ENCODE measurements around the gene RUNX3. TPM values are rescaled to one million over a fixed set of nuclear protein-coding genes. Genes with fewer than 3 reads are reported as not detected.

Gene RUNX3
- polyA plus RNA-seq, 1 of the 3 experiments (the other 2 are of a cell fraction): not detected

DNA sequence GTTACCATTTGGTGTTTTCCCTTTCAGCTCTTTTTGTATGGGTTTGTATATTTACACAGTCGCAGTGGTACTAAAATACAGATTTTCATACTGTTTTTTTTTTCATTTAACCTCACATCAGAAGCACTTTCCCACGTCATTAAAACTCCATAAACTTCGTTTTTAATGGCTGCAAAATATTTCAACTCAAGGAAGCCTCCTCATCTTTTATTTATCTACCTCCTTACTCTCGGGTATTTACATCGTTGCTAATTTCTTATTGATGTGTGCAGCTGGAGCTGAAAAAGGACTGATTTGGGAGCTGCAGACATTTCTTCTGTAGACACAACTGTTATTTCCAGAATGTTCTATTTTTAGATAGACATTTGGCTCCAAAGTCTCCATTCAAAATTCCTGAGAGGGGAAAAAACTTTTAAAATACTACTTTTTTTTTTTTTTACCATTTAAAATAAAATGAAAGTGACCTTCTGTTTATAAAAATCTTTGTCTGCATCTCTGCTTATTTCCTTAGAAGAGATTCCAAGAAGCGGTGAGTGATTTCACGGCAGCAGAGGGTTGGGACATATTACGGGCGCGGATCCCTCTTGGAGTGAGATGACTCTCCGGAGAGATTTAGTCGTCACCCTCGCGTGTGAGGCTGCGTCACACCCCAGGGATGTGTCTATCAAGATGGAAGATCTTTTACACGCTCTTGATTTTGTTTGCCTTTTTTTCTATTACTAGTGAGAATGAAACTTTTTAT is 10.1 kb downstream of the RUNX3 start:
- Histone ChIP-seq H3K4me3 (ENCODE audit: low read depth in 2 of 2, low read length in 1 of 2) (no peak overlapping the region), H3K79me2 (ENCODE audit: insufficient read depth) (no peaks in the 10 kb centered on the region), H3K4me1 (ENCODE audit: control insufficient read depth in 1 of 2, insufficient read depth in 2 of 2, low read depth in 1 of 2, low read length in 1 of 2) (no peaks in the 10 kb centered on the region; a peak in 1 of 4 replicates), H3K36me3 (replicated peaks in 1 of 2; ENCODE audit: control insufficient read depth in 1 of 2, insufficient read depth in 2 of 2, low read length in 1 of 2) (no peaks in the 10 kb centered on the region), H3K27me3 (ENCODE audit: insufficient read depth) (peaks cover 17% of the 10 kb centered on the region), H3K4me2 (no peak overlapping the region), H2AFZ (ENCODE audit: low read depth) (no peak overlapping the region), H3K9me3 (no peaks in the 10 kb centered on the region), H4K20me1 (ENCODE audit: insufficient read depth) (no peaks in the 10 kb centered on the region), H3F3A (replicated peaks; ENCODE audit: insufficient read depth) (peaks cover 4% of the 10 kb centered on the region), H3K9ac (no peak overlapping the region), H3K27ac (ENCODE audit: low read depth in 2 of 2, low read length in 1 of 2) (no peak overlapping the region), H3K9me2 (no peaks in the 10 kb centered on the region)
- TF ChIP-seq TCF12 (IDR thresholded peaks at IDR 0.05): no peak
- WGBS (ENCODE audit: low lambda C conversion rate): 83% methylated on average over 16 of the region's 16 CpGs
- ChIA-PET POLR2A (no interaction called here), CTCF (interaction anchor here (1.1 to 1.2 kb wide), 3 partner anchors 11 to 21 kb away, joined by 3 to 5 read pairs (median 4); no protein-coding TSS in a partner anchor)
- no peak for DNase-seq

DNA sequence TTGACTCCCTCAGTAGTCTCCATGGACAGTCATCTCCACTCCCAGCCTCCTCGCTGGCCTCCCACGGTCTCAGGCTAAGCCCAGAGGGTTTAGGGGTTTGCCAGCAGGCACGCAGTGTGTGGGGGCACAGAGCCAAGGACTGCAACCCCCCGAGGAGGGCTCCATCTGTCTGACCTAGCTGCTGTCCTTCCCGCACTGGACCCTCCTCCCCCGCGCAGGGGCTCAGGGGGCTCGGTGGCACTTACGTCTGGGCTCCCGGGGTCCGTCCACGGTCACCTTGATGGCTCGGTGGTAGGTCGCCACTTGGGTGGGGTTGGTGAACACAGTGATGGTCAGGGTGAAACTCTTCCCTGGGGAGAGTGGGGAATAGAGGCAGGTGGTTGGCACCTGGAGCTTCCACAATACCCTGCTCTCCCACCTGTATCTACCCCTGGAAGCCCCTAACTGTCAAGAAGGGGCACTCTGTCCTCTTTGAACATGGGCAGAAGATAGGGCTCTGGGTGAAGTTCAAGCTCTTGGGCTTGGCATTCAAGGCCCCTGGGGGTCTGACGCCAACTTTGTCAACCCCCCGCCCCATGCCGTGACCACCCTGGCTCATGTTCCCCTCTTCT is 11.0 kb downstream of the RUNX3 start:
- Histone ChIP-seq H3K4me2 (no peak overlapping the region), H3K27ac (ENCODE audit: low read depth in 2 of 2, low read length in 1 of 2) (no peak overlapping the region), H3K4me3 (ENCODE audit: low read depth in 2 of 2, low read length in 1 of 2) (no peak overlapping the region), H3K27me3 (ENCODE audit: insufficient read depth) (peaks cover 9% of the 10 kb centered on the region), H2AFZ (ENCODE audit: low read depth) (no peak overlapping the region), H4K20me1 (ENCODE audit: insufficient read depth) (no peaks in the 10 kb centered on the region), H3K4me1 (ENCODE audit: control insufficient read depth in 1 of 2, insufficient read depth in 2 of 2, low read depth in 1 of 2, low read length in 1 of 2) (peaks cover 0 to 7% of the 10 kb centered on the region in 2 experiments; a peak in 1 of 4 replicates), H3K36me3 (replicated peaks in 1 of 2; ENCODE audit: control insufficient read depth in 1 of 2, insufficient read depth in 2 of 2, low read length in 1 of 2) (no peaks in the 10 kb centered on the region), H3K9me2 (no peaks in the 10 kb centered on the region), H3K9ac (no peak overlapping the region), H3F3A (replicated peaks; ENCODE audit: insufficient read depth) (peaks cover 4% of the 10 kb centered on the region), H3K79me2 (ENCODE audit: insufficient read depth) (no peaks in the 10 kb centered on the region), H3K9me3 (no peaks in the 10 kb centered on the region)
- ChIA-PET CTCF (interaction anchor here (0.6 to 1.2 kb wide), 4 partner anchors 12 to 1176 kb away, joined by 3 to 5 read pairs (median 4); partner anchors contain the start of gene ELOA), POLR2A (no interaction called here)
- no peak for DNase-seq
- 87% methylated on average over 17 of the region's 17 CpGs for WGBS (ENCODE audit: low lambda C conversion rate)
- TF ChIP-seq TAF1 (IDR thresholded peaks at IDR 0.05; ENCODE audit: borderline replicate concordance, low read depth, low read length) (no peak), FOSL2 (IDR thresholded peaks at IDR 0.05; ENCODE audit: borderline replicate concordance, low read depth) (no peak), CHD2 (IDR thresholded peaks at IDR 0.05; ENCODE audit: low read length, partially characterized antibody) (no peak), RCOR1 (IDR thresholded peaks at IDR 0.05; ENCODE audit: low read length) (no peak), FOXJ3 (CRISPR knock-in tag; IDR thresholded peaks at IDR 0.05) (no peak), SMC3 (IDR thresholded peaks at IDR 0.05; ENCODE audit: low read depth, low read length) (no peak), MEF2A (IDR thresholded peaks at IDR 0.05; ENCODE audit: borderline replicate concordance, low read depth) (no peak), TEAD4 (IDR thresholded peaks at IDR 0.05; ENCODE audit: borderline replicate concordance, insufficient read depth) (no peak), GATA2 (CRISPR knock-in tag; IDR thresholded peaks at IDR 0.05) (no peak)
- TF ChIP-seq, protein P1, sequence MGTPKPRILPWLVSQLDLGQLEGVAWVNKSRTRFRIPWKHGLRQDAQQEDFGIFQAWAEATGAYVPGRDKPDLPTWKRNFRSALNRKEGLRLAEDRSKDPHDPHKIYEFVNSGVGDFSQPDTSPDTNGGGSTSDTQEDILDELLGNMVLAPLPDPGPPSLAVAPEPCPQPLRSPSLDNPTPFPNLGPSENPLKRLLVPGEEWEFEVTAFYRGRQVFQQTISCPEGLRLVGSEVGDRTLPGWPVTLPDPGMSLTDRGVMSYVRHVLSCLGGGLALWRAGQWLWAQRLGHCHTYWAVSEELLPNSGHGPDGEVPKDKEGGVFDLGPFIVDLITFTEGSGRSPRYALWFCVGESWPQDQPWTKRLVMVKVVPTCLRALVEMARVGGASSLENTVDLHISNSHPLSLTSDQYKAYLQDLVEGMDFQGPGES (IDR thresholded peaks at IDR 0.05; ENCODE audit: low read depth, low read length): no peak
- TF ChIP-seq, protein P2, sequence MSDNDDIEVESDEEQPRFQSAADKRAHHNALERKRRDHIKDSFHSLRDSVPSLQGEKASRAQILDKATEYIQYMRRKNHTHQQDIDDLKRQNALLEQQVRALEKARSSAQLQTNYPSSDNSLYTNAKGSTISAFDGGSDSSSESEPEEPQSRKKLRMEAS (IDR thresholded peaks at IDR 0.05; ENCODE audit: low read depth): no peak
- TF ChIP-seq, protein P3, sequence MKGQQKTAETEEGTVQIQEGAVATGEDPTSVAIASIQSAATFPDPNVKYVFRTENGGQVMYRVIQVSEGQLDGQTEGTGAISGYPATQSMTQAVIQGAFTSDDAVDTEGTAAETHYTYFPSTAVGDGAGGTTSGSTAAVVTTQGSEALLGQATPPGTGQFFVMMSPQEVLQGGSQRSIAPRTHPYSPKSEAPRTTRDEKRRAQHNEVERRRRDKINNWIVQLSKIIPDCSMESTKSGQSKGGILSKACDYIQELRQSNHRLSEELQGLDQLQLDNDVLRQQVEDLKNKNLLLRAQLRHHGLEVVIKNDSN (IDR thresholded peaks at IDR 0.05; ENCODE audit: borderline replicate concordance, low read depth): no peak
- TF ChIP-seq, protein P4, sequence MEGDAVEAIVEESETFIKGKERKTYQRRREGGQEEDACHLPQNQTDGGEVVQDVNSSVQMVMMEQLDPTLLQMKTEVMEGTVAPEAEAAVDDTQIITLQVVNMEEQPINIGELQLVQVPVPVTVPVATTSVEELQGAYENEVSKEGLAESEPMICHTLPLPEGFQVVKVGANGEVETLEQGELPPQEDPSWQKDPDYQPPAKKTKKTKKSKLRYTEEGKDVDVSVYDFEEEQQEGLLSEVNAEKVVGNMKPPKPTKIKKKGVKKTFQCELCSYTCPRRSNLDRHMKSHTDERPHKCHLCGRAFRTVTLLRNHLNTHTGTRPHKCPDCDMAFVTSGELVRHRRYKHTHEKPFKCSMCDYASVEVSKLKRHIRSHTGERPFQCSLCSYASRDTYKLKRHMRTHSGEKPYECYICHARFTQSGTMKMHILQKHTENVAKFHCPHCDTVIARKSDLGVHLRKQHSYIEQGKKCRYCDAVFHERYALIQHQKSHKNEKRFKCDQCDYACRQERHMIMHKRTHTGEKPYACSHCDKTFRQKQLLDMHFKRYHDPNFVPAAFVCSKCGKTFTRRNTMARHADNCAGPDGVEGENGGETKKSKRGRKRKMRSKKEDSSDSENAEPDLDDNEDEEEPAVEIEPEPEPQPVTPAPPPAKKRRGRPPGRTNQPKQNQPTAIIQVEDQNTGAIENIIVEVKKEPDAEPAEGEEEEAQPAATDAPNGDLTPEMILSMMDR (IDR thresholded peaks at IDR 0.05): no peak
- TF ChIP-seq, protein P5, sequence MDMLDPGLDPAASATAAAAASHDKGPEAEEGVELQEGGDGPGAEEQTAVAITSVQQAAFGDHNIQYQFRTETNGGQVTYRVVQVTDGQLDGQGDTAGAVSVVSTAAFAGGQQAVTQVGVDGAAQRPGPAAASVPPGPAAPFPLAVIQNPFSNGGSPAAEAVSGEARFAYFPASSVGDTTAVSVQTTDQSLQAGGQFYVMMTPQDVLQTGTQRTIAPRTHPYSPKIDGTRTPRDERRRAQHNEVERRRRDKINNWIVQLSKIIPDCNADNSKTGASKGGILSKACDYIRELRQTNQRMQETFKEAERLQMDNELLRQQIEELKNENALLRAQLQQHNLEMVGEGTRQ (IDR thresholded peaks at IDR 0.05; ENCODE audit: borderline replicate concordance, low read depth, low read length): no peak
- TF ChIP-seq, protein P6, sequence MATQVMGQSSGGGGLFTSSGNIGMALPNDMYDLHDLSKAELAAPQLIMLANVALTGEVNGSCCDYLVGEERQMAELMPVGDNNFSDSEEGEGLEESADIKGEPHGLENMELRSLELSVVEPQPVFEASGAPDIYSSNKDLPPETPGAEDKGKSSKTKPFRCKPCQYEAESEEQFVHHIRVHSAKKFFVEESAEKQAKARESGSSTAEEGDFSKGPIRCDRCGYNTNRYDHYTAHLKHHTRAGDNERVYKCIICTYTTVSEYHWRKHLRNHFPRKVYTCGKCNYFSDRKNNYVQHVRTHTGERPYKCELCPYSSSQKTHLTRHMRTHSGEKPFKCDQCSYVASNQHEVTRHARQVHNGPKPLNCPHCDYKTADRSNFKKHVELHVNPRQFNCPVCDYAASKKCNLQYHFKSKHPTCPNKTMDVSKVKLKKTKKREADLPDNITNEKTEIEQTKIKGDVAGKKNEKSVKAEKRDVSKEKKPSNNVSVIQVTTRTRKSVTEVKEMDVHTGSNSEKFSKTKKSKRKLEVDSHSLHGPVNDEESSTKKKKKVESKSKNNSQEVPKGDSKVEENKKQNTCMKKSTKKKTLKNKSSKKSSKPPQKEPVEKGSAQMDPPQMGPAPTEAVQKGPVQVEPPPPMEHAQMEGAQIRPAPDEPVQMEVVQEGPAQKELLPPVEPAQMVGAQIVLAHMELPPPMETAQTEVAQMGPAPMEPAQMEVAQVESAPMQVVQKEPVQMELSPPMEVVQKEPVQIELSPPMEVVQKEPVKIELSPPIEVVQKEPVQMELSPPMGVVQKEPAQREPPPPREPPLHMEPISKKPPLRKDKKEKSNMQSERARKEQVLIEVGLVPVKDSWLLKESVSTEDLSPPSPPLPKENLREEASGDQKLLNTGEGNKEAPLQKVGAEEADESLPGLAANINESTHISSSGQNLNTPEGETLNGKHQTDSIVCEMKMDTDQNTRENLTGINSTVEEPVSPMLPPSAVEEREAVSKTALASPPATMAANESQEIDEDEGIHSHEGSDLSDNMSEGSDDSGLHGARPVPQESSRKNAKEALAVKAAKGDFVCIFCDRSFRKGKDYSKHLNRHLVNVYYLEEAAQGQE (IDR thresholded peaks at IDR 0.05; ENCODE audit: low read depth, low read length): no peak
